GM12801 (cell line): ENCODE results near the gene WDR18.

Experiments
- CTCF ChIP-seq: IDR thresholded peaks from one replicate; pipeline ENCODE4 v1.5.1; 2011; ENCODE audit warnings: control low read depth; ENCODE audit not compliant: insufficient read length; ENCODE audit errors: extremely low read depth

Gene WDR18

GRCh38 chr19:999379-999719 is 15.2 kb downstream of the WDR18 start:
- TF ChIP-seq CTCF: no peak

GRCh38 chr19:1000095-1000494 is 15.9 kb downstream of the WDR18 start, which contains the start of gene GRIN3B:
Gene GRIN3B, plus strand, starts transcription at chr19:1000419. Its CDS starts 19 bp downstream, at chr19:1000438.
- TF ChIP-seq CTCF: no peak

- no peak for TF ChIP-seq CTCF
Measured at GRCh38 chr19:1000591-1001537, 16.7 kb downstream of the WDR18 start.

GRCh38 chr19:1001538-1002166 is 17.5 kb downstream of the WDR18 start:
- no peak for TF ChIP-seq CTCF

- TF ChIP-seq CTCF: no peak
Measured at GRCh38 chr19:1002600-1002999, 18.5 kb downstream of the WDR18 start.

- no peak for TF ChIP-seq CTCF
Measured at GRCh38 chr19:1003283-1003682, 19.1 kb downstream of the WDR18 start.

GRCh38 chr19:1004204-1004802 is 20.2 kb downstream of the WDR18 start:
- no peak for TF ChIP-seq CTCF
